CD4-positive, alpha-beta T cell treated with Interleukin-2 at 100 ng/mL for 4 hours (primary cell): ENCODE results near the gene AMBRA1.

ENCODE experiments used
- DNase-seq: peaks from one replicate; pipeline ENCODE4 v3.0.0-alpha.2; 2020; ENCODE audit warnings: low spot score

AMBRA1 gene

DNA sequence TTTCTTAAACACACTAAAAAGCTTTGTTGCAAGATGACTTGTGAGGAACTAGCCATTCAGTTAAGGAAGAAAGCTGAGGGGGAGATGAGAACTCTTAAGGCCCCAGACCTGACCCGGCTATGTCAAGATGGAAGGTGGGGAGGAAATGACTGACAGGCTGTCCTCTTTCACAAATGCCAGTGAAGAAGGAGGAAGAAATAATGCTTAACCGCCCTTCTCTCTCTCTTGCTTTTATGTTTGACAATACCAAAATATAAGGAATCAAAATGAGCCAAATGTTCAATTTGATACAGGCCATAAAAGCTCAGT is 87.4 kb downstream of the AMBRA1 start:
- no peak for DNase-seq

DNA sequence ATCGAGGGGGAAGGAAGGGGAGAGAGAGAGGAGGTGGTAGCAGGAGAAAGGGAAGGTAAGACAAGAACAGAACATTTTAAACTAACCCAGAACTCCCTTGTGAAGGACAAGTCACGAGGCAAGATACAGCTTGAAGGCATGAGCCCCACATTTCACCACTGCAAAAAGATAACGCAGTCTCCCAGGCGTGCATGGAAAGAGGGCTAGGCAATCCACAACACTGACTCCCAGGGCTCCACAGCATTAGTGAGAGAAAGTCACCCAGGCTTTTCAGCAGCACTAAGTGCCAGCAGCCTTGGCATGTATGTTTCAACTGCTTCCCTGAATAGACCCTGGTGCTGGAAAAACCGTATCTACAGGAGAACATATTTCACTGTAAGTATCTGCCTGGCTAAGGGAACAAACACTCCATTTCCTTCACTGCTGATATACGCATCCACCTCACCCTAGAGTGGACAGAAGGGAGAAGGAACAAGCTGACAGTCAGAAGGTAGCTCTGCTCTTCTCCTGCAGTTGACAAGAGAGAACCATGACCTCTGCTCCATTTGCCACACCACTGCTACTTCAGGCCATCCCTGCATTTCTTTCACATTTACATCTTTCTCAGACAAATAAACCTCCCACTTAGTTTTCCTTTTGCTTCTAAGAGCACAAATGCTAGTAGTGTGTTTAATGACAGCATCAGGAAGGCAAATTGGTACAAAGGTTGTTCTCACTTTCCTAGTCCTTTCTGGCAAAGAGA is 87.9 kb downstream of the AMBRA1 start:
- DNase-seq: no peak

DNA sequence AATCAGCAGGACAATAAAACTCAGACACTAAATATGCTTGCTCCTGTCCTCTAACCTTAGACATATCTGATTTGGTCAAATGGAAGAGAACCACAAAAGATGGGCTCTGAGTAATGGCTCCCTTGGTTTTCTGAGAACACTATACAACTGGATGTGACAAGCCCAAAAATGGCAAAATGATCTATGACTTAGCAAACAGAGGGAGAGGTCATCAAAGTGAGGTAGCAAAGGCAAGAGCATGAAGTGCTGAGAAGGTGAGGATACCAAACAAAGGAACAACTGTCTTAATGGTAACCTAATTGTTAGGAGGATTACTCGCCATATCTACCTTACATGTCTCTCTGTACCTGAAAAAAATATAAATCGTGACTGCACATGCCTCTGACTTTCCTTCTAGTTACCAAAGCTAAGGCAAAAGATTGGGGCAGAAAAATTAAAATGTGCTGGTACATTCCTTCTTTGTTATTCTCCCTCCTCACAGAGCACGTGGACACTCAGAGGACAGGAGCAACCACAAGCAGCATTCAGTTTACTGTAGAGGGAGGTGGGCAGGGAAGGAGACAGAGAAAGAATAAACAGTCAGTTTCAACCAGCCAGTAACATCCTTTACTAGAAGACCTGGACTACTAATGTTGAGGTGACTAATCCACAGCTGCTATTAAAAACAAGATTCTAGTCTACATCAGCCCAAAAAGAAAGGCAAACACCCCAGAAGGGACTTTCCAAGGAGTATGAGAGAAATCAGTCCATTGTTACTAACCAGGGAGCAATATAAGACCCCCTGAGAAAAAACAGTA is 88.8 kb downstream of the AMBRA1 start:
- no peak for DNase-seq

DNA sequence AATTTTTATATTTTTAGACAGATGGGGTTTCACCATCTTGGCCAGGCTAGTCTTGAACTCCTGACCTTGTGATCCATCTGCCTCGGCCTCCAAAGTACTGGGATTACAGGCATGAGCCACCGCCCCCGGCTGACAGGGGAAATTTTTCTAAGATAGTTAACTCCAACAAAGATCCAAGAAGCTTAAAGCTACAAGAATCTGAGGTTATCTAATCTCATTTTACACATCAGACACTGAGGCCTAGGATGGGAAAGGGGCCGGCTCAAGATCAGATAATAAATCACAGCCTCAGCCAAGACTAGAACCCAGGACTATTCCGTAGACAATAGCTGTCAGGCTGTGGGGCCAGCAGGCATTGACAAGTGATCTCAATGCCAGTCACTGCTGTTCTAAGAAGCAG is 94.0 kb downstream of the AMBRA1 start:
- DNase-seq: no peak

DNA sequence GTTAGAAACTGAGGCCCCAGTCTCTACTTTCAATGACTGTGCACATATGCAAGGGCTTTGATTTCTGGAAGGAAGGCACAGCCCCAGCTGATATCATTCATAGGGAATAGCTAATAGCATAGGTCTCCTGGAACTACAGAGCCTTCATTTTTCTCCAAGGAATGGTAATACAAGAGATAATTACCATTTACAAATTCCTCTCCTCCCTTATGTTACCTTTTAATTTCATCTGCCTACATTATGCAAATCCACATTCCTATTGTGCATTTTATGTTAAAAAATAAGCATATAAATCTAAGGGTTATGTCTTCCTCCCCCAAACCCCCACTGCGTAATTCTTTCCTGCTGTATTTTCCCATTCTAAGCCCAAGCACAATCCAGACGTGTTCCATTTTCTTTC is 94.9 kb downstream of the AMBRA1 start:
- DNase-seq: no peak

DNA sequence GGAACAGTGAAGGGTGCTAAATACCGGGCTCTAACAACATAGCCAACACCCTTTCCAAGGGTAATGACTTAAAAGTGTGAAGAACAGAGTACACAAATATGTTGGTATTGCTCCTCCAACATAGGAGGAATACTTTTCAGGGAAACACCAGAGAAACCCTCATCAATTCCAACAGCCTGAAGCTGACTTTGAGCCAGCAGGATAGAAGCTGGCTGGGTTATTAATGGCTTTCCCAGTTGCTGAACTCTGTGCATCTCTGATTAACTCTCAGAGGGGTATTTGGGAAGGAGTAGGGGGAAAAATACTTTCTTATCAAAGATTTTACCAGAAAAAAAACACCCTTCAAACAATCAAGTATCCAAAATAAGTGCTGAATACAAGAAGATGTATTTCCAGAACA is 95.6 kb downstream of the AMBRA1 start:
- DNase-seq: no peak

DNA sequence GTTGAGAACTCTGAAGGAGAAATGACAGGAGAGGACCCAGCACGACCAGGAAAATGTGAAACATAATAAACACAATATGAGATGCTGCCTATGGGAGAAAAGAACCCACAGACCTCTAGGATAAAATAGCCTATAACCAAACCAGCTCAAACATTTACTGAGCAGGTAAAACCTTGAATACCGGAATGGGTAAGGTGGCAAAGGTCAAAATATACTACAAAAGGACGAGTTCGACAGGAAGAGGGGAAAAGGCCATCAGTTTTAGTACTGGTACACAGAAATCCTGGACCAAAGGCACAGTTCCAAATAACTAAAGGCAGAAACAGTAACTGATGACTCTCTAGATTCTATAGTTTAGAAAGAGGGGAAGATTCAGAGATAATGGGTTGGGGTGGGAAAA is 96.3 kb downstream of the AMBRA1 start:
- no peak for DNase-seq

DNA sequence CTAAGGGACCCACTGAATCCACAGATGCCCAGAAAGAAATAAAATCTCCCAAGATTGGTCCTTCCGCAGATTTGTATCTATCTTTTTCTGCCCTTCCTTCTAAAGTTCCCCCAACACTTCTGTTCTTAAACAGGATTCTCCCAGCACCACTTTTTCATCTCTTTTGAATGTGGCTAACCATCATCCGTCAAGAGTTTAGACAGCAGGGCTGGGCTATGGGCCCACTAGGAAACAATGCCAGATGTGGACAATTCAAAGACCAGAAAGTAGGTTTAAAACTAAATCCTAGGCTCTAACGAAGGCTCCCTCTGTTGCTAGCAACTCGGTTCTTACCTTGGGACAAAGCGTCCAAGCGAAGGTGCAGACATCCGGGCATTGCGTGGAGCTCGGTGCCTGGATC is 100.0 kb downstream of the AMBRA1 start:
- no peak for DNase-seq

DNA sequence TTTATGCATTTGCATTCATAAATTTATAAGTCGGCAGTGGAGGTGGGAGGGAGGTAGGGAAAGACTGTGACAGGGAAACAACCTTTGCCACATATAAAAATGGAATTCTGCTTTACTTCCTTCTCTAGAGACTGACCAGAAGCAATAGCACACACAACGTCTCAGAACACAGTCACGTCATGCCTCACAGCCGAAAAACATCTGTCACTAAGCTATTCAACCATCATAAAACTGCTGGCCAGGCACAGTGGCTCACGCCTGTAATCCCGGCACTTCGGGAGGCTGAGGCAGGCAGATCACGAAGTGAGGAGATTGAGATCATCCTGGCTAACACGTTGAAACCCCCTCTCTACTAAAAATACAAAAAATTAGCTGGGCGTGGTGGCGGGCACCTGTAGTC is 101.3 kb downstream of the AMBRA1 start:
- DNase-seq: no peak

DNA sequence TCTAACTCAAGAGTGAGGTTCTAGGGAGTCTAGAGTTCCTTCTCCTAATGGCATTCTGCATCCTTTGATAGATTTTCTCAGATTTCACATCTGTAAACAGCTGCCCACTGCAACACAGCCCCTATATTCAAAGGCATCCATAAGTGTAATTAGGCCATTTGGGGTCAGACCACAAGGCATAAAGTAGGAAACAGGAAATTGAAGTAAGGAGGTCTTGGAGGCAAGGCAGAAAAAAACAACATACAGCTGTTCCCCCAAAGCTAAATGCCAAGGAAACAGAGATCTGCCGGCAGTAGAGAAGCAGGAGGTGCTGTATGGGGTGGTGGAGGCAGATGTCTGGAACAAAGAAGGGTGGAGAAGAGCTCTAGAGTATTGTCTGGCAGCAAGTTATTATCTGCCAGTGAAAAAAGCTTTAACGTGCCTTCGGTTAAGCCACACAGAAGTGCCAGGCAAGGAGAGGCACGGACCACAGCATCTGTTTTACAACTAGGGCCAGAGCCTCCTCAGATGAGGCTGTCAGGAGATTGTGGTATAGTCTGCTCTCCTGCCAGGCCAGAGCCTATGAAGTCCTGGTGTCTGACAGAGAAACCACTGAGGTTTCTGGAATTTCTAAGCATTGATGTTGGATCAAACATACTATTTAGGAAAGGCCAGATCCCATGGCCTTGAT is 102.0 kb downstream of the AMBRA1 start:
- no peak for DNase-seq

DNA sequence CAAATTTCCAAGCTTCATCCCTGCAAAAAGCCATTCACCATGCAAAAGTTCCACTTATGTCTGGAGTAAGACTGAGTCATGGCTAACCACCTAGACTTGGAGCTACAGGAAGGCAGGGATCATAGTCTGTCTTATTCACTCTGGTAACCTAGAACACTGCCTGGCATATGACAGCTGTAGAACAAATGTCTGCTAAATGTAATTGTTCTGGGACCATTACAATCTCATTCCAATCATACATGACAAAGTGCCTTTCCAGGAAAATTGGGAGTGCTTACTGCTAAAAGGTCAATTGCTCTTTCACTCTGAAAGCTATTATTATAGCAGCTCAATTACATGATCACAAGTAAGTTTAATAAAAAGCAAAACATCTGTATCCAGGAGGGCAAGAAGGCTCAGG is 103.2 kb downstream of the AMBRA1 start:
- no peak for DNase-seq

DNA sequence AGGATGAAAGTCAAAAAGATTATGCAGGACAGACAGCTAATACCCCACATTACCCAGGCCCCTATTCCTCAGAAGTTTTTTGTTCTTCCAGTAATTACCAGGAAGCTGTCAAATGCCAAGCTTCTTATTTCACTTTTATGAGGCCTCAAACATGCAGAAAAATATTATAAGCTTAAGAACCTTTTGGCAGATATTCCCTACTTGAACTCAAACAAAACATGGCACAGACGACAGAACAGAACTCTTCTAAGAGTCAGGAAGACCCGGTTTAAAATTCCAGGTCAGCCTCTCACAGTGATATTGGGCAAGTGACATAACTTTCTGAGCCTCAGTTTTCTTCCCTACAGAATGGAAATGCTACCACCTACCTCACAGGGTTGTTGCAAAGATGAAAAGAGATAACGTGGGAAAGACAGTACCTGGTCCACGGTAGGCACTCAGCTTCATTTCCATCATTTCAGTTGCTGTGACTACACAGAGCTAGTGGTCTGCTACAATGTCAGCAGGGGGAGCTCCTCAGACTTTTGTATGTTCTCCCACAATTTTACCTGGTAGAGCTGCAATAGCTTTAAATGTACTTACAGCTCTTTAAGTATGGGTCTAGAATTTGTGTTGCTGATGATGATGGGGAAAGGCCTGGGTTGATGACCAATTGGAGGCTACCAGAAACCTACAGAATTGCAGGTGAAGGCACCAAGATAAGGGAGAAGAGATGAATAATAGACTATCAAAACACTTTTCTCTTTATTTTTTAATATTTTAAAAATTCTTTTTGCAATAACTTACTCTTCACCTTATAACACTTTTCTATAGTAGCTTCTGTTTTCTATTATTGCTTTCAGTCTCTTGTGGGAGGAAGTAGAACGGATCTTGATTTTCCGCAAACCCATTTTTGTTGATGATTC is 103.9 kb downstream of the AMBRA1 start:
- peak; percentile 45 for DNase-seq

DNA sequence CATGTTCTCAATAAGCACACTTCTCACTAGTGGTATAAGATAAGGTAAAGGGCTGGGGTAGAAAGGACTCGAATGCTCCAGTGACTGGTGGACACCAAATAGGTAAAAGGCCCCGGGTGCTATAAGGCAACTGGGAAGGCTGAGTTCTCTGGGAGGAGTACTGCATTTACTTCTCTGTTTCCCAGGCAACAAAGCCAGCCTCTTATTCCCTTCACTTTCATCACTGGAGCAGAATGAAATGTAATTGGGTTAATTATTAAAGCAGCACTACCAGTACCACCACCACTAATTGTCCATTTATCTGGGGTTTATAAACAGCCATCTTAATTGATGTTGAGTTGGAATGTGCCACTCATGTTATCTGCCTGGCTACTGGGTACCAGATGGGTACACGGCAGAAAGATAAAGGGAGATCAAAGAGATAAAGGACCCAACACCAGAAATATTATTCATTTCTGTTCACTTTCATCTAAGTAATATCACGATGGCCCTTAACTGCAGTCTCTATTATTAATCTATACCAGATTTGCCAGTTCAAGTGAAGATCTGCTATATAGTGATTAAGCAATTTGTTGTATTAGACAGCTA is 107.9 kb downstream of the AMBRA1 start:
- DNase-seq: no peak

DNA sequence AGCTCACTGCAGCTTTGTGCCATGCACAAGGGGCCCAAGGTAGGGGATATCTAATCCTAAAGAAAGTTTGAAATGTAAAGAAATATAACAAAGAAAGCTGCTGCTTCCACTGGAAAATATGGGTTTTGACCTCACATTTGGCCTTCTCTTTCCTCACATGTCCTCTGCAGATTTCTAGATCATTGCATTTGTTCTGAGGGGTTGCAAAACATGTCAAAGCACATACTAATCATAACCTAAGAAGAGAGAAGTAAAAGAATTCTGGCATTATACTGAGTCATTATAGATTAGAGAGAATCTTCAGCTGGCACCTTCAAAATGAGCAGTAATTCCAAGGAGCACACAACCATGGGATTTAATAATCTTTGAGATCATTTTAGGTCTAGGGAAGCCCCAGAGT is 109.7 kb downstream of the AMBRA1 start:
- no peak for DNase-seq

DNA sequence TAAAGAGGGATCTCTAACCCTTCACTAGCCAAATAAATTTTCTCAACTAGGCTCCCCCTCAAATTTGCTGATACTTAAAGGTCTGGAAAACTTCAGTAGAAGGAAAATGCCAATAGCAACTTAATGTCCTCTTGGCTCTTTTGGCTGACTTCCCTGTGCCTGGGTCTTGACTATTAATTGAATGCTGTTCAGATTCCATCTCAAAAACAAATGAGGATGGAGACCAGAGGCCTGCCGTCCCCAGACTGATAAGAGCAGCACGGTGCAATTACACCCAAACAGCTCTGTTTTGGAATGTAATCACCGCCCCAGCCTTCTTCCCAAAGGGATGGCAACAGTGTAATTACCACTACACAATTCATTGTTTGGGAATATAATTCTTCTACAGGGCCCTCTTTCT is 112.9 kb downstream of the AMBRA1 start:
- DNase-seq: no peak

DNA sequence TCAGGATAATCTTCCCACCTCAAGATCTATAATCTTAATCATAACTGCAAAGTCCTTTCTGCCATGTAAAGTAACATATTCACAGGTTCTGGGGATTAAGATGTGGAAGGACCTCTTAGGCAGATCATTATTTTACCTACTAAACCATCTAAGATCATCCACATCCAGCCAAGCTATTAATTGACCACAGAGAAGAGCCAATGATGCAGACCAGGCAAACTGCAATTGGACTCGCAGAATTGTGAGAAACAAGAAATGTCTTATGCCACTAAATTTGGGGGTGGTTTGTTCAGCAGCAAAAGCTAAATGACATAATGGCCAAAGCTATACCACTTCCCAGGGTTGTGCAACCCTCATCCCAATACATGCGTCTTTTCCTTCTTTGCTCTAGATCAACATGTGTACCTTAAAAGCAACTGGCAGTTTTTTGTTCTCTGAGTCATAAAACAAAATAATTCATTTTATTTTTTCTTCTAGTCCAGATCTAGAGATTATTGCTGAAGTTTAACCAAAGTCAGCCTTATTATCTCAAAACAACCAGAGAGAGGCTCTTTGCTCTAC is 113.6 kb downstream of the AMBRA1 start:
- no peak for DNase-seq

DNA sequence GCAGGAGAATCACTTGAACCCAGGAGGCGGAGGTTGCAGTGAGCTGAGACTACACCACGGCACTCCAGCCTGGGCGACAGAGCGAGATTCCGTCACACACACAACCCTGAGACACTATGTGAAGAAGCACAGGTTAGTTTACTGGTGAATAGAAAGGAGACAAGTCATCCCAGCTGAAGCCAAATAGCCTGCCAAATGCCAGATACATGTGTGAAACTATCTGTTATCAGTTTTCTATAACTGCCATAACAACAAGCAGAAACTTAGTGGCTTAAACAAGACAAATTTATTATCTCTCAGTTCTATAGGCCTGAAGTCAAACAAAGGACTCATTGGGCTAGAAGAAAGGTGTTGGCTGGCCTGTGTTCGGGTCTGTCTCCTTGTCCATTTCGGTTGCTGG is 114.2 kb downstream of the AMBRA1 start:
- no peak for DNase-seq

DNA sequence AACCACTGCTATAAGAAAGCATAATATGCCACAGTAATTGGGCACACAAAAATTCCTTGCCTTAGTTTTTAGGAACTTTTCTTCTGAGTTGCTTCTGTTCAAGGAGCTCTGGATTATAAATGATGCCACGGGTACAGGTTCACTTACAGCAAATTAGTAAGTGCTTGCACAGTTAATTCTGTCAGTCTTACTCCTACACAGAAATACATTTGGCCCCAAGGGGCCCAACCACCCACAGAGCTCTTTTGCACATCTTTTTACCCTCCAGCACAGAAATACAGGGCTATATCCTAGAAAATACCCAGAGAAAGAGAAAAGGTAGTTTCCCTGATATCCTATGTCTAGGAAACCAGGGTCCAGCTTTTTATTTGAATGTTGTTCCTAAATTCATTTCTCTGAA is 115.6 kb downstream of the AMBRA1 start:
- no peak for DNase-seq

DNA sequence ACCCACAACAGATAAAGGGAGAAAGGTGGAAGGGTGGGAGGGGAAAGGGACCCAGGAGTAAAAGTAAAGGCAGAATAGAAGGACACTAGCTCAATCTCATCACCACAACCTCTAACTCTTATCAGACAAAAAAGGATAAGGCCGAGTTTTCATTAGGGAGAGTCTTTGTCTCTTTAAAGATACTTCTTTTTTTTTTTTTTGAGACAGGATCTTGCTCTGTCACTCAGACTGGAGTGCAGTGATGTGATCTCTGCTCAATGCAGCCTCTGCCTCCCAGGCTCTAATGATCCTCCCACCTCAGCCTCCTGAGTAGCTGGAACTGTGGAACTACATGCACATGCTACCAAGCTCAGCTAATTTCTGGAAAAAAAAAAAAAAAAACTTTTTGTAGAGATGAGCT is 116.7 kb downstream of the AMBRA1 start:
- no peak for DNase-seq

DNA sequence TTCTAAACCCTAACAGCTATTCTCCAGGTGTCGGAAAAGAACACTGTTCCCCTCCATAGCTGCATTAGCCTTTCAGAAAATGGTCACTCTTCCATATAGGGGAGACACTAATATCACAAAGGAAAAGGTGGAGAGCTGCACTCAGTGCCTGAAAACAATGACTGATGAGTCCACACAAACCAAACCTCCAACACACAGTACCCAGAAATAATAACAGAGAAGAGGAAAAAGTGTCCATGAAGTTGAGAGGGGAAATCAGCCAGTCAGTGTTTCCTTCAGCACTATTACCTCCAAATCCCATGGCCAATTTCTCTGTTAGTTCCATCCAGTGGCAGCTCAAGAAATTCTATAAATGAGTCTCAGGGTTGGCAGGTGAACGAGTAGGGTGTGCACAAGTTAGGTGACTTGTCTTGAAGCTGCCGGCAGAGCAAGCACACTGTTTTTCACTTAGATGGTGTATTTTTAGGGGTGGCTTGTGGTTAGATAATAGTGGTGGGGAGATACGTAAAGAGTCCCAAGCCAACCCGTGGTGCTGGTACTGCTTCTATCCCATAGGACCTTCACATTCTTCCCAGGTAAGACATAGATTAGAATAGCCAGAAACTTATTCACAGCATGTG is 117.8 kb downstream of the AMBRA1 start:
- no peak for DNase-seq
